CD4-positive, alpha-beta T cell treated with Interleukin-6 at 100 ng/mL for 8 hours (primary cell): ENCODE measurements around the gene EPG5.
"Not testable (repeated sequence)": the region's sequence is repeated elsewhere in the genome, so short reads cannot be mapped to it uniquely, and the experiment has no call there.

ENCODE experiments used
- DNase-seq: peaks from one replicate; pipeline ENCODE4 v3.0.0-alpha.2; 2020; ENCODE audit warnings: mixed read lengths, low spot score

EPG5 gene

DNA sequence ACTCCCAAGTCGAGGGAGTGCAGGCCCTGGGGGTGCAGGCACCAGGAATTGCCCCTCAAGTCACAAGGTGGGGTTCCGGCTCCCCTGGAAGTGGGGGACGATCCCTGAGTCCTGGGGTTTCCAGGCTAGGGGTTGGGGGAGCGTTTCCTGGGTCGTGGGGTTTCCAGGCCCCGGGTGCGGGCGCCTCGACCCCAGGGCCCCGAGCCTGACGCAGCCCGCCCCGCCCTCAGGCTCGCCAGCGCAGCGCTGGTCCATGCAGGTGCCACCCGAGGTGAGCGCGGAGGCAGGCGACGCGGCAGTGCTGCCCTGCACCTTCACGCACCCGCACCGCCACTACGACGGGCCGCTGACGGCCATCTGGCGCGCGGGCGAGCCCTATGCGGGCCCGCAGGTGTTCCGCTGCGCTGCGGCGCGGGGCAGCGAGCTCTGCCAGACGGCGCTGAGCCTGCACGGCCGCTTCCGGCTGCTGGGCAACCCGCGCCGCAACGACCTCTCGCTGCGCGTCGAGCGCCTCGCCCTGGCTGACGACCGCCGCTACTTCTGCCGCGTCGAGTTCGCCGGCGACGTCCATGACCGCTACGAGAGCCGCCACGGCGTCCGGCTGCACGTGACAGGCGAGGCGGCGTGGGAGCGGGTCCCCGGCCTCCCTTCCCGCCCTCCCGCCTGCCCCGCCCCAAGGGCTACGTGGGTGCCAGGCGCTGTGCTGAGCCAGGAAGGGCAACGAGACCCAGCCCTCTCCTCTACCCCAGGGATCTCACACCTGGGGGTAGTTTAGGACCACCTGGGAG is 129.7 kb downstream of the EPG5 start:
- peak; percentile 17 for DNase-seq

DNA sequence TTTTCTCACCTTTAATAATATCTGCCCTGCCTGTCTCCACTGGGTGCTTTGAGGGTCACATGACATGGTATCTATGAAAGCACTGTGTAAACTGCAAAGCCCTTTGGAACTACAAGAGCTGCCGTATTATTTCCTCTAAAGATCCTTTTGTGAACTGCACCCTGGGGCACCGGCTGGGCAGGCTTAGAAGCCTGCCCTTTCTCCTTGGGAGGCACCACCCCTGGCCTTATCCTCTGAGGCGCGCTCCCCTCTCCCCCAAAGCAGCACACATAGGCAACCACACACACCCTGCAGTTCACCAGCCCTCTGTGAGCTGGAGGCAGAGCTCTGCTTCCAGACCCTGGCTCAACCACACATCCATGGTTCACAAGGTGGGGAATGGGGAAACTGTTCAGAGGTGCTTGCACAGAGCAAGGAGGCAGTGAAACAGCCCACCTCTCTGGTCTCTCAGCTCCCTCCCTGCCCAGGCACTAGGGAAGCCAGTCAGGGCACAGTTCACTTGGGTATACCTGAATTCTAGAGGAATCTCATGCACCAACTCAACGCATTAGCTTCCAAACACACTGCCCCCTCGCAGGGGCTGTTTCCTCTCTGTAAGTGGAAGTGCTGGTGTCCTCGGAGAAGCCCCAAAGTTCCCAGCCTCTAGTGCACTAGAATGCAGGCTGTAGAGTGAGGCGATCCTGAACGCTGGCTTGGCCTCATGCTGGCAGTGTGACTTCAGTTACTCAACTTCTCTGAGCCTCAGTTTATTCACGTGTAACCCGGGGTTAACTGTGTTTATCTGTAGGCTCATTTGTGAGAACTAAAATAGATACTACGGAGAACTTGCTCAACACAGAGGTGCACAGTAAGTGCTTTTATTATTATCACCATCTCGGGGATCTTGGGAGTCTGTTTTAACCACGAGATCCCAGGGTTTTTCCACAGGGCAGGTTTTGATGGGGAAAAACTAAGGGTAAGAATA is 130.6 kb downstream of the EPG5 start:
- DNase-seq, result no peak

DNA sequence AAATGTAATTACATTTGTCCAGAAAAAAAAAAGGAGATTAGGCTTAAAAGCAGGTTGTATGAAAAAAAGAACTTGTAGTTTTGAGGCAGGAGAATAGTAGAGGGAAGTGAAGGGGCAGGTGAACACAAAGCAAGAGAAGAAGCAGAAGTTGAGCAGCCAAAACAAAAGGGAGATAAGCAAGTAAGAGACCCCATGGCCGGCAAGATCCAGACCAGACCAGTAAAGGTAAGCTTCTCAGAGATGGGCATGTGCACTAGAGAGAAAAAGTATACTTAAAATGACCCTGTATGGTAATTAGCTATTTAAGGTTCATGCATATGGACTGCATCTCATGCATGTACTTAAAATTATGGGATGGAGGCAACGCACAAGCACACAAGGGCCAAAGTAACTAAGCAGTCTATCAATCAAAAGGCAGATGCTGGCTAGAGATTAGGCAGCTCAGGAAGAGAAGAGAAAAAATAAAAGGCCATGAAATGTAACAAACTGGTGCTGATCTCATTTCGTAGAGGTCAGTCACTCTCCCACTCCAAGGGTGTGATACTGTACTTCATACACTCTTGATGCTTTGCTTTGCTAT is 132.0 kb downstream of the EPG5 start:
- no peak for DNase-seq

DNA sequence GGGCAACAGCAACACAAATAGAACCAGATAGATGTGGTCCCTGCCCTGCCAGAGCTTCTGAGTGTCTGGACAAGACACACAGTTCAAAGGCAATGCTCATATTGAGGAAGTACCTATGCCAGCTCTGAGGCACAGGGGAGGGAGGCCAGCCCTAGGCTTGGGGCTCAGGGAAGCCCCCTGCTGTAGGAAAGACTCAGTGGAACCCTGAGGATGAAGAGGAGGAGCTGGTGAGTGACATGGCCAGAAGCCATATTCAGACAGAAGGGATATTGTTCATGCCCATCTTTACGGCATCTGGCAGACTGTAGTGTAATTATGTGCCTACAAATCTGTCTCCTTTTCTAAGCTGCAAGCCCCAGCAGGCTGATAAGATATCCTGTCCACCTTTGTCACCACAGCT is 132.8 kb downstream of the EPG5 start:
- no peak for DNase-seq

DNA sequence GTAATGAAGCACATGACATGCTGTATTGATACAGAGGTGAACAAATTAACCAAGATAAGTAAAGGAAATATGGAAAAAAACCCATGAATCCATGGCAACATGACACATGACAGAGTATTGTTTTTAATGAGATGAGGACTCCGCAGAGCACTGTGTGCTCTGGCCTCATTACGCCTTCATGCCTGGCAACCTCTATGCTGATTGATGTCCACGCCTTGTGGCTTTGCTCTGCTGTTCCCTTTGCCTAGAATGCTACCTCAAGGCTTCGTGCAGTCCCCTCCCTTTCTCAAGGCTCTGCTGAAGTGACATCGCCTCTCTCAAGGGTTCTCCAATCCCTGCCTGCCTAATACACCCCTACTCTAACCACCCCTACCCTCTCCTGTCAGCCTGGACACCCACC is 133.3 kb downstream of the EPG5 start:
- no peak for DNase-seq

DNA sequence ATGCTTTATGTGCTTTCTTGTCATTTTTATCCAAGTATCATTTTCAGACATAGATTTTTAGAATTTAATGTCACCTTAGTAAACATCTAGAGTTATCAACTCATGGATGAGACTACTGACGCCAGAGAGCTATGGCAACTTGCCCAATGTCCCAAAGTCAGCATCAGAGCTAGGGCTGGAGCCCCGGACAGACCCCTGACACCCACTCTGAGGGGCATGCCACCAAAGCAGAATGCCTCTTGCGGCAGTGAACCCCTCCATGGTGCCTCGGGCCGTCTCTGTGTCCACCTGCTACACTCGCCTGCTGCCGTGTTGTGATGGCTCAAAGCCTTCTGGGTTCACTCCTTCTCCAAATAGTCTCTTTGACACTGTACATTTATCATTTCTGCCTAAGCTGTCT is 136.2 kb downstream of the EPG5 start:
- DNase-seq, result no peak

DNA sequence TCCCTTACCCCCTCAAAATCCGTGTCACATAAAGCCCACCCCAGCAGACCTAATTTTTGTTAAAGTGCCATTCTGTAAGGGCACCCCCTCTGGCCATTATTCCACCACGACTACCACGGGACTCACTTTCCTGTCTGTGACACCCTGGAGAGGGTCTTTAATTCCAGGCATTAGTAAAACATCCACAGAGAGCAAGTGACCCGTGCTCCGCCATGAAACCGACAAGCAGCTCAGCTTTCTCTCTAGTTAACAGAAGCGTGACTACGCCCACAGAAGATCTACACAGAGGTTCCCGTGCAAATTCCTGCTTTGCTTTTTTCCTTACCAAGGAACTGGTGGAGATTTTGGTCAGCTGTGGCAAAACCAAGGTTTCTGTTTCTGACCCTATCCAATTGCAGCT is 137.3 kb downstream of the EPG5 start:
- DNase-seq, result no peak

DNA sequence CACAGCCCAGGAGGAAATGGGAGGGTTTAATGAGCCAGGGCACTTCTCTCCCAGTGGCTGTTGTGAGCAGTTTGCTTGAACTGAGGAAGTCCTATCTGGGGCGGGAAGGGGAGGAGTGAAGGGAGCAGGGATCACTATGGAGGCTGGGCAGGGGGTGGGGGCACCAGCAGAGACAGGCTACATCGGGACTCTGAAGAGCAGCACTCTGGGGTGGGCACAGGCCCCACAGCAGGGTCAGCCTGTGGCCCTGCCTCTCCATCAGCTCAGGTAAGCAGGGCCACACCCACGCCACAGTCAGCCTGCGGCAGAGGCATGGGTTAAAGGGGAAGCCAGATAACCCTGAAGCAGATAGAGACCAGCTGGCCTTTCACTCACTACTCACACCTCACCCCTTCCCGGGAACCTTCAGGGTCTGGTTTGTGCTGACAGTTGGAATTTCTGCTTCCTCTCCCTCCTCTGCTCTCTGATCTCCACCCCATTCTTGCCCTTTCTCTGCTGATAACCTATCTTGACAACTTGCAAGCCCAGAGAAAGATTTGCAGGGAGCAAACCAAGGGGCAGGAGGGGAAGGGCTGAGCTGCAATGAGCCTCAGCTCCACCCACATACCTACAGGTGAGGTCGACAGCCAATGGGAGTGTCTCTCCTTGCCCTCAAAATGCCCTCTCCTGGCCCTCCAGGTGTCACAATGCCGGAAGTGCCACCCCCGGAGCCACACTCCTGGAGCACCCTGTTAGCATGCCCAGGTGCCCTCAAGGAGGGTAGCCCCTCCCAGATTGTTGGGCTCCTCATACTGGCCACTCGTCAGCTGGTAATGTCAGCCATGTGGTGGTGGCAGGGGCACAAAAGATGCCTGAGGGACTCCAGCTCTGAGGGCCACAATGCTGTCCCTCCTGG is 138.0 kb downstream of the EPG5 start:
- DNase-seq, result no peak

DNA sequence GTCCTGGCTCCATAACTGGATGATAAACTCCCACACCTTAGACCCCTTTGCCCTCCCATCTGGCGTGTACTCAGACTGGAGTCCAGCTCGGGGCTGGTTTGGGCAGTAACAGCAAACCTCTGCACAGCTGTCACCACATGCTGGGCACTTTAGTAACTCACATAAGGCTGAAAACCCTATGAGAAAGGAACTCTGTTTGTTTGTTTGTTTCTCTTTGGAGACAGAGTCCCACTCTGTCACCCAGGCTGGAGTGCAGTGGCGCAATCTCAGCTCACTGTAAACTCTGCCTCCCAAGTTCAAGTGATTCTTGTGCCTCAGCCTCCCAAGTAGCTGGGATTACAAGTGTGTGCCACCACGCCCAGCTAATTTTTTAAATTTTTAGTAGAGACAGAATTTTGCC is 140.4 kb downstream of the EPG5 start:
- not testable (repeated sequence) for DNase-seq

DNA sequence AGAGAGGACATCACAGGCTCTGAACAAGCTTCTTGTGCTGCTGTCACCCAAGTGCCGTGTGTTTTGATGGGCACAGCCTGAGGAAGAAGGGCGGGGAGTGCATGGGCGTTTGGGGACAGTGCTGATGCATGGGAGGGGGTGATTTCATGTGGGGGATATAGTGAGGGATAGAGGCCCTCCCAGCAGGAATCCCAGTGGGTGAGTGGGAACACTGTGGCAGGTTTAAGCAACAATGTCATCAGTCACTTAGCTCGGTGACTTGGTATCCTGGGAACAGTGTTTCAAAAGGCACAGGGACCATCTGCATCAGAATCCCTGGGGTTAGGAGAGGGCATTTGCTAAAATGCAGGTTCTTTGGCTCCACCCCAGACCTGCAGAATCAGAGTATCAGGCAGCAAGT is 141.0 kb downstream of the EPG5 start:
- DNase-seq, result no peak

DNA sequence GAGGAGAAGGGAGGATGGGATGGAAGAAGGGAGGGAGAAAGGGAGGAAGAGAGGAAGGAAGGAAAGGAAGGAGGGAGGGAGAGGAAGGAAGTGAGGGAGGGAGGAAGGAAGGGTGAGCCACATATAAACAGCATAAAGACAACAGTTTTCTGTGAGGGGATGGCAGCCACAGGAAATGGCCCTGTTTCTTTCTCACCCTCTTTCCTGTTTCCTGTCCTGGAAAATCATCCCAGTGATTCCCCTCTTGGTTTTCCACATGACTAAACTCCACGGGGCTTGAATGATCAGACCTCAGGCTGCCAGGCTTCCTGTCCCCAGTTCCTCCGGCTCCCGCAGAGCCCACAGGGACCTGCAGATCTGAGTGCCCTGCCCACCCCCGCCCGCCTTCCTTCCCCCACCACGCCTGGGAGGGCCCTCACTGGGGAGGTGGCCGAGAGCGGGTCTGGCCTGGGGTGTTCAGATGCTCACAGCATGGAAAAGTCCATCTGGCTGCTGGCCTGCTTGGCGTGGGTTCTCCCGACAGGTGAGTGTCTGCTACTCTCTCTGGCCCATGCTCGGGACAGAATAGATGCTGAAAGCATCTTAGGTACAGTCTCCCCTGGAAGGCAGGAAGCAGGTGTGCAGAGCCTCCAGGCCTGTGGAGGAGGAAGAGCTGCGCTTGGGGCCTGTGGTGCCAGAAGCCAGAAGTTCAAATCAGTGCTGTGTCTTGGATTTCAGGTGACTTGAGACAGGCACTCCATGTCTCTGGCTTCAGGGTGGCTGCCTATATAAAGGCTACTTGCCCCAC is 141.7 kb downstream of the EPG5 start, which contains the start of gene SIGLEC15:
SIGLEC15 (plus strand) TSS at position 418 of the 787 bp plus-strand sequence; CDS start at position 472, 54 bp downstream.
- no peak for DNase-seq

DNA sequence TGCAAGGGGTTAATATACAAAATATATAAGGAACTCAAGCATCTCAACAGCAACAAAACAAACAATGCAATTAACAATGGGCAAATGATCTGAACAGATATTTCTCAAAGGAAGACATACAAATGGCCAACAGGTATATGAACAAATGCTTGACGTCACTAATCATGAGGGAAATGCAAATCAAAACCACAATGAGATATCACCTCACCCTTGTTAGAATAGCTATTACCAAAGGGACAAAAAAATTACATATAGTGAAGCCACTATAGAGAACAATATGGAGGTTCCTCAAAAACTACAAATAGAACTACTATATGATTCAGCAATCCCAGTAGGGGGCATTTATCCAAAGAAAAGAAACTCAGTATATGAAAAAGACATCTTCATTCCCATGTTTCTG is 145.4 kb downstream of the EPG5 start:
- no peak for DNase-seq

DNA sequence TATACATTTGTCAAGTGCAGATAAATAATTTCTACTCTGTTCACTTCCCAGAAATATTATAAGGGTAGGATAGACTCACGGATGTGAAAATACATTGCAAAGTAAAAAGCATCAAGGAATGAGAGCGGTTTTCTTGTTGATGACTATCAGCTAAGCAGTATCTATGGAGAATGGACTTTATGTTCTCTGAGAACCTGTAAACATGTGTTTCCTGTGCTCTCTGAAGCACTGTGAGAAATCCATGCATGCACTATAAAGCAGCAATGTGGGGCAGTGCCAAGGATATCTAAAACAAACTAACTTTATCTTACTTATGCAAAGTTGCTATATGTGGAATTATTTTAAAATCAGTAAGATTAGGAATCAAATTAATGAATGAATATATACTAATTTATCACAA is 146.1 kb downstream of the EPG5 start:
- no peak for DNase-seq

DNA sequence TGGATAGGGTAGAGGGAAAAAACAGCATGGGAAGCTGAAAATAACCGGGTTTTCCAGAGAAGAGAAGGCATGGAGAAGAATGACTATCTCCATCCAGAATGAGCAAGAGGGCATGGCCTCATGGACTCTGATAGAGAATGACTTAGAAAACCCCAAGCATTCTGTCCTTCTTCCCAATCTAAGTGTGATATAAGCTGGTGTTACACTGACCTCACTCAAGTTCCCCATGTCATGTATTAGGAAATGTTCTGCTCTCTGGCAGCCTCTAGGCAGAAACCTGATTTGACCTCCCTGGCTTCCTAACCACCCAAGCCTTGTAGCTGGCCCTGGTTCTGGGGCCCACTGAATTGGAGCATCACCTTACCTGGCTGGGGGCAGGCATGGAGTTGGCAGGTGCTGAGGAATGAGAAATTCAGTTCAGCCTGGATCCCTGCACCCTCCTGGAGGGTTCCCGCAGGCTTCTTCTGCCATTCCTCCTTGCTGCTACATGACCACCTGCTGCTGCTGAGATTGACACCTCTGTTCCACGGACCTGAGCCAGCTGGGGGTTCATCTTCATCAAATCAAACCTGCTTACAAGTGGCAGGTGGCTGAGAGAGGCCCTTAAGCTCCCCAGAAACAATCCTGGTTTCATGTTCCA is 146.9 kb downstream of the EPG5 start:
- DNase-seq, result no peak

DNA sequence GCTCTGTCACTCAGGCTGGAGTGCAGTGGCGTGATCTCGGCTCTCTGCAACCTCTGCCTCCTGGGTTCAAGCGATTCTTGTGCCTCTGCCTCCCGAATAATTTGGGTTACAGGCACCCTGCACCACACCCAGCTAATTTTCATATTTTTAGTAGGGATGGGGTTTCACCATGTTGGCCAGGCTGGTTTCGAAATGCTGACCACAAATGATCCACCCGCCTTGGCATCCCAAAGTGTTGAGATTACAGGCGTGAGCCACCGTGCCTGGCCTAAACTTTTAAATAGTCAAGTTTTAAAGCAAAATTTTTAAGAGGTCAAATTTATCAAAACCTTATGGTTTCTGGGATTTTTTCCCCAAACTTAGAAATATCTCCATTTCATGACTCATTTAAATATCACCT is 148.4 kb downstream of the EPG5 start:
- not testable (repeated sequence) for DNase-seq

DNA sequence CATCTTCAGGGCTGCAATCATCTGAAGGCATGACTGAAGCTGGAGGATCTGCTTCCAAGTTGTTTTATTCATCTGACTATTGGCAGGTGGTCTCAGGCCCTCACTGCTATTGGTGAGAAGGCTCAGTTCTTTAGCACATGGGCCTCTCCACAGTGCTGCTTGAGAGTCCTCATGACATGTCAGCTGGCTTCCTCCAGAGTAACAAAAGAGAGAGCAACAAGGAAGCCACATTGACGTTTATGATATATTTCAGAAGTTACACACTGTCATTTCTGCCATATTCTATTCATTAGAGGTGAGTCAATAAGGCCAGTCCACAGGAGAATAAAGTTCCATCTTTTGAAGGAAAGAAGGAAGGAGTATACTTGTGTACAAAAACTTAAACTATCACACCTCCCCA is 149.6 kb downstream of the EPG5 start:
- no peak for DNase-seq

DNA sequence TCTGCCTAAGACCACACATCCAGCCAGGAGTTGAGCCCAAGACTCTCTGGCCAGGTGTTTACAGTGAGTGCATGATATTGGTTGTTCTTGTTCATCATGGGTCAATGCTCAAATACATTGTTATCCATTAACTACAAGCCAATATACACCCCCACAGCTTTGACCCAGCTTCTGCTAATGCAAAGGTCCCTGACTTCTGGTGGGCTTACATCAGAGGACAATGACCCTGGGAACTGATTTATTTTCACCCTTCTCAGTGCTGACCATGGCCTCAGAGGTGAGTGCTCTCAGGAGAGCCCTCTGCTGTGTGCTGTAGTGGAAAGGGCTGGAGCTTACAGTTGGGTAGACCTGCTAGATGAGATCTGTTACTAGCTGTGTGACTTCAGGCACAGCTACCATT is 152.4 kb downstream of the EPG5 start:
- DNase-seq, result not testable (repeated sequence)

DNA sequence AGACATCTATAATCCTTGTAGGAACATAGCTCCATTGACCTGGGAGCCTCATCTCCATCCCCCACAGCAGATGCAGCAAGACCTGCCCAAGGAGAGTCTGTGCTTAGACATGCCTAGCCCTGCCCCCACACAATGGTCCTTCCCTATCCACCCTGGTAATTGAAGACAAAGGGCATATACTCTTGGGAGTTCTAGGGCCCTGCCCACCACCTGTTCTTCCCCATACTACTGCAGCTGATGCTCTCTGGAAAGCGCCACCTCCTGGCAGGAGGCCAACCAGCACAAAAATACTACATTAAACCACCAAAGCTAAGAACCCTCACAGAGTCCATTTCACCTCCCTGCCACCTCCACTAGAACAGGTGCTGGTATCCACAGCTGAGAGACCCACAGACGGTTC is 160.0 kb downstream of the EPG5 start:
- DNase-seq, result not testable (repeated sequence)

DNA sequence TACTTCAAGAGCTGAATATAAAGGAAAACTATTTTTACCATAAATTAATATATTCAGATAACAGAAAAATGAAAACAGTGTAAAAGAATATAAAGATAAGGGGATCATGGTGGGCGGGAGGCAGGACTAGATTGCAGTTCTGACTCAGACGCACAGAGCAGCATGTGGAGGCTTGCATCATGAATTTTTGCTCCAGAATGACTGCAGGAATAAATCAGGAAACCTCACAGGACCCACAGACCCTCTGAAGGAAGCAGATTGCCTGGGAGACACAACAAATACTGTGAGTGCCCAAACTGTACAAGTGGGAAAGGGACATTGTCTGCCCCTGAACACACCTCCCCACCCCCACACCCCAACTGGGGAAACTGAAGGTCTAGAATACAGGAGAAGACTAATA is 160.9 kb downstream of the EPG5 start:
- DNase-seq, result no peak

DNA sequence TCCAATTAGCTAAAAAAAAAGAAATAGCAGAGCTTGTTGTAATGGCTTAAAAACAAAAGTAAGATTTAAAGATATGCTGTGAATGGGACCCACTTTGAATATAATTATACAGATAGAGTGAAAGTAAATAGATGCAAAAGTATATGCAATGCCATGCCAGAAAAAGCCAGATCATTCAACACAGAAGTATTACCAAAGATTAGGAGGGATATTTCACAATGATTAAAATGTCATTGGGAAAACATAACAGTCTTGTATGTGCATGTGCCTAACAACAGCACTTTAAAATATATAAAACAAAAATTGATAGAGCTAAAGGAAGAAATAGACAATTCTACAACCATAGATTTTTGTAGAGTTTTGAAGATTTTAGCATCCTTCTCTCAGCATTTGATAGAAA is 161.6 kb downstream of the EPG5 start:
- DNase-seq, result no peak
